ENCODE data around the gene ZNF175. TPM values are rescaled to one million over a fixed set of nuclear protein-coding genes. Genes with fewer than 3 reads are reported as not detected.

The ZNF175 gene
- total and polyA plus RNA-seq, 10 of the 15 experiments (the other 5 are each of a cell fraction or from before 2014, with no cell fraction given) = 1.5 to 12.0 (median 4.1) TPM

- H3K79me2 ChIP-seq (ENCODE audit: control insufficient read depth, insufficient read depth, low read length) = no peaks in the 10 kb centered on the region; the same call in 1 of the 2 replicates
- TF ChIP-seq CTCF (IDR thresholded peaks at IDR 0.05 in 2 of 3, conservative IDR thresholded peaks at IDR 0.05 in 1 of 3; ENCODE audit: control insufficient read depth in 2 of 3, extremely low read depth in 1 of 3, insufficient read depth in 1 of 3, low read depth in 3 of 3, low read length in 3 of 3) (peak in 2 of 3 experiments; percentile 17 to 20; a peak in 2 of 6 replicates), ZNF274 (IDR thresholded peaks at IDR 0.05; ENCODE audit: insufficient read depth, insufficient read length) (no peak), STAT3 (IDR thresholded peaks at IDR 0.05; ENCODE audit: low read depth, low read length) (no peak), EED (IDR thresholded peaks at IDR 0.05; ENCODE audit: low read depth) (peak; percentile 59; the same call in 1 of the 2 replicates), RUNX3 (IDR thresholded peaks at IDR 0.05; ENCODE audit: low read length) (peak; percentile 45; the same call in 1 of the 2 replicates), MYB (IDR thresholded peaks at IDR 0.05; ENCODE audit: borderline replicate concordance, low read depth, low read length) (no peak), CREM (IDR thresholded peaks at IDR 0.05; ENCODE audit: low read depth) (0 out of 2 replicates have a peak, but pooled peaks have one; percentile 13), ETV6 (conservative IDR thresholded peaks at IDR 0.05 in 1 of 2, IDR thresholded peaks at IDR 0.05 in 1 of 2; ENCODE audit: borderline replicate concordance in 1 of 2, low read depth in 1 of 2) (peak in 1 of 2 experiments; percentile 45; a peak in 1 of 4 replicates), RAD21 (IDR thresholded peaks at IDR 0.05; ENCODE audit: insufficient read depth, low read depth, low read length) (peak; percentile 46)
- TF ChIP-seq, protein P1, sequence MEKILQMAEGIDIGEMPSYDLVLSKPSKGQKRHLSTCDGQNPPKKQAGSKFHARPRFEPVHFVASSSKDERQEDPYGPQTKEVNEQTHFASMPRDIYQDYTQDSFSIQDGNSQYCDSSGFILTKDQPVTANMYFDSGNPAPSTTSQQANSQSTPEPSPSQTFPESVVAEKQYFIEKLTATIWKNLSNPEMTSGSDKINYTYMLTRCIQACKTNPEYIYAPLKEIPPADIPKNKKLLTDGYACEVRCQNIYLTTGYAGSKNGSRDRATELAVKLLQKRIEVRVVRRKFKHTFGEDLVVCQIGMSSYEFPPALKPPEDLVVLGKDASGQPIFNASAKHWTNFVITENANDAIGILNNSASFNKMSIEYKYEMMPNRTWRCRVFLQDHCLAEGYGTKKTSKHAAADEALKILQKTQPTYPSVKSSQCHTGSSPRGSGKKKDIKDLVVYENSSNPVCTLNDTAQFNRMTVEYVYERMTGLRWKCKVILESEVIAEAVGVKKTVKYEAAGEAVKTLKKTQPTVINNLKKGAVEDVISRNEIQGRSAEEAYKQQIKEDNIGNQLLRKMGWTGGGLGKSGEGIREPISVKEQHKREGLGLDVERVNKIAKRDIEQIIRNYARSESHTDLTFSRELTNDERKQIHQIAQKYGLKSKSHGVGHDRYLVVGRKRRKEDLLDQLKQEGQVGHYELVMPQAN (conservative IDR thresholded peaks at IDR 0.05) = no peak
- TF ChIP-seq, protein P2, sequence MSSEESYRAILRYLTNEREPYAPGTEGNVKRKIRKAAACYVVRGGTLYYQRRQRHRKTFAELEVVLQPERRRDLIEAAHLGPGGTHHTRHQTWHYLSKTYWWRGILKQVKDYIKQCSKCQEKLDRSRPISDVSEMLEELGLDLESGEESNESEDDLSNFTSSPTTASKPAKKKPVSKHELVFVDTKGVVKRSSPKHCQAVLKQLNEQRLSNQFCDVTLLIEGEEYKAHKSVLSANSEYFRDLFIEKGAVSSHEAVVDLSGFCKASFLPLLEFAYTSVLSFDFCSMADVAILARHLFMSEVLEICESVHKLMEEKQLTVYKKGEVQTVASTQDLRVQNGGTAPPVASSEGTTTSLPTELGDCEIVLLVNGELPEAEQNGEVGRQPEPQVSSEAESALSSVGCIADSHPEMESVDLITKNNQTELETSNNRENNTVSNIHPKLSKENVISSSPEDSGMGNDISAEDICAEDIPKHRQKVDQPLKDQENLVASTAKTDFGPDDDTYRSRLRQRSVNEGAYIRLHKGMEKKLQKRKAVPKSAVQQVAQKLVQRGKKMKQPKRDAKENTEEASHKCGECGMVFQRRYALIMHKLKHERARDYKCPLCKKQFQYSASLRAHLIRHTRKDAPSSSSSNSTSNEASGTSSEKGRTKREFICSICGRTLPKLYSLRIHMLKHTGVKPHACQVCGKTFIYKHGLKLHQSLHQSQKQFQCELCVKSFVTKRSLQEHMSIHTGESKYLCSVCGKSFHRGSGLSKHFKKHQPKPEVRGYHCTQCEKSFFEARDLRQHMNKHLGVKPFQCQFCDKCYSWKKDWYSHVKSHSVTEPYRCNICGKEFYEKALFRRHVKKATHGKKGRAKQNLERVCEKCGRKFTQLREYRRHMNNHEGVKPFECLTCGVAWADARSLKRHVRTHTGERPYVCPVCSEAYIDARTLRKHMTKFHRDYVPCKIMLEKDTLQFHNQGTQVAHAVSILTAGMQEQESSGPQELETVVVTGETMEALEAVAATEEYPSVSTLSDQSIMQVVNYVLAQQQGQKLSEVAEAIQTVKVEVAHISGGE (CRISPR knock-in tag; IDR thresholded peaks at IDR 0.05) = no peak
- RAD21 ChIA-PET (ENCODE audit: unreplicated experiment) = interaction anchor here (1.5 to 2.0 kb wide), 2 partner anchors 50 to 55 kb away, joined by 5 read pairs; no protein-coding TSS in a partner anchor
- H3K27ac ChIP-seq (ENCODE audit: control insufficient read depth, insufficient read depth) = peak overlapping the region; percentile 67
- H3K9me3 ChIP-seq (replicated peaks; ENCODE audit: control insufficient read depth, insufficient read depth, low read length) = peaks cover 2% of the 10 kb centered on the region; the same call in 2 of the 3 replicates
- in situ Hi-C loops (cut with MboI) (no loop called here), intact Hi-C loops (cut with micrococcal nuclease; ENCODE audit: unreplicated experiment) (loop anchor here (2.0 kb wide), 1 partner anchor 54 kb away; no protein-coding TSS in a partner anchor)
- H3K4me2 ChIP-seq (ENCODE audit: control insufficient read depth, insufficient read depth) = peak overlapping the region; percentile 93
- peak overlapping the region; percentile 16; the same call in 1 of the 2 replicates for H2AFZ ChIP-seq (ENCODE audit: control insufficient read depth, low read depth, low read length)
- POLR2A ChIA-PET = no interaction called here
- CTCF ChIA-PET = interaction anchor here (0.6 to 2.3 kb wide), 8 partner anchors 11 to 493 kb away, joined by 3 to 17 read pairs (median 4); no protein-coding TSS in a partner anchor
- 61% methylated on average over 20 of the region's 20 CpGs for WGBS (ENCODE audit: insufficient coverage, insufficient replicate concordance, low lambda C conversion rate, missing lambda C conversion rate)
- H3K4me3 ChIP-seq = peak overlapping the region; percentile 57; the same call in 1 of the 2 replicates
- H4K20me1 ChIP-seq (ENCODE audit: control insufficient read depth, insufficient read depth) = no peaks in the 10 kb centered on the region
- peak overlapping the region; percentile 36; the same call in 1 of the 2 replicates for H3K9ac ChIP-seq (ENCODE audit: control insufficient read depth, insufficient read depth, low read length)
- no peaks in the 10 kb centered on the region for H3K36me3 ChIP-seq (ENCODE audit: control insufficient read depth in 2 of 2, insufficient read depth in 2 of 2, low read length in 1 of 2)
- FAIRE-seq (peak; percentile 57), DNase-seq (ENCODE audit: low read depth, low spot score) (no peak), ATAC-seq (peak; percentile 9; the same call in 2 of the 3 replicates)
- H3K27me3 ChIP-seq (replicated peaks in 1 of 2; ENCODE audit: control insufficient read depth in 2 of 2, insufficient read depth in 2 of 2, low read length in 1 of 2) = 0 out of 4 replicates have a peak, but pooled peaks cover 0 to 1% of the 10 kb centered on the region in 2 experiments
- BruUV-seq (replicated peaks) = no TSS peak
- peaks cover 33% of the 10 kb centered on the region for H3K4me1 ChIP-seq (ENCODE audit: control insufficient read depth, insufficient read depth, low read length)
- SMC1A ChIA-PET (ENCODE audit: uncharacterized antibody, unreplicated experiment) = interaction anchor here (0.9 to 2.0 kb wide), 5 partner anchors 12 to 87 kb away, joined by 3 to 7 read pairs (median 5); no protein-coding TSS in a partner anchor
These were observed 31.2 kb downstream of the ZNF175 start for GRCh38 chr19:51602189-51602854.
